Measurements from ENCODE around the gene NHEJ1.

The NHEJ1 gene

GRCh38 chr2:219045937-219046550 is 114.6 kb downstream of the NHEJ1 start:
- H3K27me3 ChIP-seq (replicated peaks; ENCODE audit: control insufficient read depth, insufficient read depth, low read length): no peaks in the 10 kb centered on the region; the same call in 1 of the 2 replicates
- TF ChIP-seq, protein P1, sequence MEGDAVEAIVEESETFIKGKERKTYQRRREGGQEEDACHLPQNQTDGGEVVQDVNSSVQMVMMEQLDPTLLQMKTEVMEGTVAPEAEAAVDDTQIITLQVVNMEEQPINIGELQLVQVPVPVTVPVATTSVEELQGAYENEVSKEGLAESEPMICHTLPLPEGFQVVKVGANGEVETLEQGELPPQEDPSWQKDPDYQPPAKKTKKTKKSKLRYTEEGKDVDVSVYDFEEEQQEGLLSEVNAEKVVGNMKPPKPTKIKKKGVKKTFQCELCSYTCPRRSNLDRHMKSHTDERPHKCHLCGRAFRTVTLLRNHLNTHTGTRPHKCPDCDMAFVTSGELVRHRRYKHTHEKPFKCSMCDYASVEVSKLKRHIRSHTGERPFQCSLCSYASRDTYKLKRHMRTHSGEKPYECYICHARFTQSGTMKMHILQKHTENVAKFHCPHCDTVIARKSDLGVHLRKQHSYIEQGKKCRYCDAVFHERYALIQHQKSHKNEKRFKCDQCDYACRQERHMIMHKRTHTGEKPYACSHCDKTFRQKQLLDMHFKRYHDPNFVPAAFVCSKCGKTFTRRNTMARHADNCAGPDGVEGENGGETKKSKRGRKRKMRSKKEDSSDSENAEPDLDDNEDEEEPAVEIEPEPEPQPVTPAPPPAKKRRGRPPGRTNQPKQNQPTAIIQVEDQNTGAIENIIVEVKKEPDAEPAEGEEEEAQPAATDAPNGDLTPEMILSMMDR (IDR thresholded peaks at IDR 0.05; ENCODE audit: insufficient read depth, low read length, poor library complexity, severe bottlenecking): no peak
- H3K4me3 ChIP-seq (replicated peaks; ENCODE audit: low read depth, low read length): no peak overlapping the region
- H3K36me3 ChIP-seq (ENCODE audit: control insufficient read depth, insufficient read depth, low read length): no peaks in the 10 kb centered on the region
- DNase-seq (ENCODE audit: extremely low read depth, insufficient read length): no peak

GRCh38 chr2:219042750-219043149 is 117.9 kb downstream of the NHEJ1 start:
- no peak for DNase-seq (ENCODE audit: extremely low read depth, insufficient read length)
- Histone ChIP-seq H3K27me3 (replicated peaks; ENCODE audit: control insufficient read depth, insufficient read depth, low read length) (no peaks in the 10 kb centered on the region; the same call in 1 of the 2 replicates), H3K4me3 (replicated peaks; ENCODE audit: low read depth, low read length) (no peak overlapping the region), H3K36me3 (ENCODE audit: control insufficient read depth, insufficient read depth, low read length) (no peaks in the 10 kb centered on the region)
- TF ChIP-seq, protein P1 (IDR thresholded peaks at IDR 0.05; ENCODE audit: insufficient read depth, low read length, poor library complexity, severe bottlenecking): no peak

GRCh38 chr2:219042157-219042556 is 118.5 kb downstream of the NHEJ1 start:
- no peak for DNase-seq (ENCODE audit: extremely low read depth, insufficient read length)

GRCh38 chr2:219041252-219041651 is 119.4 kb downstream of the NHEJ1 start, which contains the start of gene CFAP65:
Gene CFAP65 (minus strand): TSS chr2:219041516. CDS start chr2:219039048, 2,468 bp downstream.
- H3K36me3 ChIP-seq (ENCODE audit: control insufficient read depth, insufficient read depth, low read length): no peaks in the 10 kb centered on the region
- TF ChIP-seq, protein P1 (IDR thresholded peaks at IDR 0.05; ENCODE audit: insufficient read depth, low read length, poor library complexity, severe bottlenecking): no peak
- H3K27me3 ChIP-seq (replicated peaks; ENCODE audit: control insufficient read depth, insufficient read depth, low read length): no peaks in the 10 kb centered on the region; the same call in 1 of the 2 replicates
- no peak for DNase-seq (ENCODE audit: extremely low read depth, insufficient read length)
- no peak within 1 kb of the TSS for H3K4me3 ChIP-seq (replicated peaks; ENCODE audit: low read depth, low read length)

More at GRCh38 chr2:219042157-219042556, 118.5 kb downstream of the NHEJ1 start:
- Histone ChIP-seq H3K36me3 (ENCODE audit: control insufficient read depth, insufficient read depth, low read length) (no peaks in the 10 kb centered on the region), H3K4me3 (replicated peaks; ENCODE audit: low read depth, low read length) (no peak overlapping the region), H3K27me3 (replicated peaks; ENCODE audit: control insufficient read depth, insufficient read depth, low read length) (no peaks in the 10 kb centered on the region; the same call in 1 of the 2 replicates)
- TF ChIP-seq, protein P1 (IDR thresholded peaks at IDR 0.05; ENCODE audit: insufficient read depth, low read length, poor library complexity, severe bottlenecking): no peak

- H3K4me3 ChIP-seq (replicated peaks; ENCODE audit: low read depth, low read length): no peak overlapping the region
- TF ChIP-seq, protein P1 (IDR thresholded peaks at IDR 0.05; ENCODE audit: insufficient read depth, low read length, poor library complexity, severe bottlenecking): no peak
- H3K36me3 ChIP-seq (ENCODE audit: control insufficient read depth, insufficient read depth, low read length): no peaks in the 10 kb centered on the region
- DNase-seq (ENCODE audit: extremely low read depth, insufficient read length): no peak
- no peaks in the 10 kb centered on the region; the same call in 1 of the 2 replicates for H3K27me3 ChIP-seq (replicated peaks; ENCODE audit: control insufficient read depth, insufficient read depth, low read length)
Observed at GRCh38 chr2:219038600-219038999, 122.0 kb downstream of the NHEJ1 start.

Data from GM06990 (cell line).